Measurements from ENCODE around the gene PLA2G4C.

- no peak for TF ChIP-seq SREBF2 (IDR thresholded peaks at IDR 0.05)
- no peak for TF ChIP-seq HMGXB4 (CRISPR knock-in tag; IDR thresholded peaks at IDR 0.05; ENCODE audit: borderline replicate concordance)
- TF ChIP-seq GATA3 (IDR thresholded peaks at IDR 0.05; ENCODE audit: borderline replicate concordance) = no peak
- no peak for TF ChIP-seq CTCF (IDR thresholded peaks at IDR 0.05)
Observed at GRCh38 chr19:48136547-48136946, 25.9 kb upstream of the PLA2G4C start.

Data from A549 (cell line).